HG03439 (cell line): ENCODE results near the gene SSTR4.

Experiments
- ATAC-seq: cut with Tn5 transposase; IDR thresholded peaks from one replicate; pipeline ENCODE4 v1.9.1; 2021; ENCODE audit warnings: mild to moderate bottlenecking, moderate library complexity; ENCODE audit not compliant: unreplicated experiment

The SSTR4 gene

GRCh38 chr20:23085436-23086055, 50.4 kb downstream of the SSTR4 start:
- ATAC-seq, result no peak

- no peak for ATAC-seq
These were observed 51.0 kb downstream of the SSTR4 start, which contains the start of gene CD93 for GRCh38 chr20:23086056-23086566. TSS of gene CD93 (minus strand) at chr20:23086324. CDS start at chr20:23086192, 132 bp downstream.

GRCh38 chr20:23086931-23087411, 51.9 kb downstream of the SSTR4 start:
- no peak for ATAC-seq

- no peak for ATAC-seq
These were observed 52.6 kb downstream of the SSTR4 start for GRCh38 chr20:23087587-23088251.
